Activated naive CD4-positive, alpha-beta T cell treated with Interleukin-2 at 50 U/mL for 16 hours (primary cell): ENCODE results near the gene AP1S2.
"Not testable (repeated sequence)": the region's sequence is repeated elsewhere in the genome, so short reads cannot be mapped to it uniquely, and the experiment has no call there.

Experiments used
- DNase-seq: peaks from one replicate; pipeline ENCODE4 v3.0.0-alpha.2; 2020

The AP1S2 gene

DNA sequence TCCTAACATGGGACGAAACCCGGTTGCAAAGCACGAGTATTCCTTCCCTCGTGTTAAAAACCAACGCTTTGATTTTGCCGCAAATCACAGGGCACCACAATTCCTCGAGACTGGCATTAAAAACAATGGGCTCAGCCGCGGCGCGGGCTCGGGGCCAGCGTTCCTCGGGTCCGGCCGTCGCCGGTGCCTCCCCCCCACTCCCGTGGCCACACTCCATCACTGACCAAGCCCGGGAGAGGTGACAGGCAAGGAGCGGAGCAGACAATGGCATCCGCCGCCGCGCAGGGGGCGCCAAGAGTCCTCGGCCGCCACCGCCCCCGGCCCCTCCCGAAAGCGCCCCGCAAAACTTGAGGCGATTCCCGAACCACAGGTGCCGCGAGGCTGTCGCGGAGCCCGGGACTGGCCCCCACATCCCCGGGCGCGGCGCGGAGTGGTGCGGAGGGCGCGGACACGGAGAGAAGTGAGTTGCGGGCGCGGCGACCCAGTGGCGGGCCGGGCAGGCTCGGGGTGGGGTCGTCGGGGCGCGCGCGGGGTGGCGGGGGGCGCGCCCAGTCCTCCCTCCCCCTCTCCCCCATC lies 445 bp downstream of the AP1S2 start:
- peak; percentile 37 for DNase-seq

DNA sequence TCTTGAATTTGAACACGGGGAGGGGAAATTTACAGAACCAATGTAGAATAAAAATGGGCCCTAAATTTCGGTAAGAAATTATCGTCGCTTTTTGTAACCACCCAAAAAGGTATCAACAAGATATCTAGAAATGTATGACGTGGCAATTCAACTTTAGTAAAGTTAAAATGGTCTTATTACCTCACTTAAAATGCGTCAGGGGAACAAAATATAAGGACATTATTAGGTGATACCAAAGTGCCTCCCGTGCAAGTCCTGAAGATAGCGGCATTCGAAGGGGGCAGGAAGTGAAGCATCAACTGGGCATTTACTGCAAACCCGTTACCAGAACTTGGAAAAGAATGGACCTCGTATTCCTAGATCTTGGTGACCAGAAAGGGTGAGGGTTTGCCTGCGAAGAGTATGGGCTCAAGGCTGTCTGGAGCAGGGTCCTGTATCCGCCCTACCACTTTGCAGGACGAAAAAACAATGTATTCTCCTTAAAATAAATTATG lies 980 bp downstream of the AP1S2 start:
- no peak for DNase-seq

DNA sequence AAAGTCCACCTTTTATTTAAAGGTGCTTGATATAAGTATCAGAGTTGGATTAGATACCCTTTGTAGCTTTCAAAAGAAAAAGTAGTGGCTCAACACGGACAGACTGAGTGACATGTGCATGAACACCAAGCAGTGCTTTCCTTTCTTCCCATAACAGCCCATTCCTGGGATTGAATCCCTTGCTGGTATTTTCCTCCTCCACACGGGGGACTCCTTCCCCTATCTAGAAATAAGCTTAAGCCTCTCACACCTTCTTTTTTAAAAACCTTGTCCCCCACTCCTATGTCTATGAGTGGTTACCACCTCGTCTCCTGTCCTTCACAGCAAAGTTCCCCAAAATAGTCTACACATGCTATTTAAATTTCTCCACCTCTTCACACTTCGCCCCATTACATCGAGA lies 5.1 kb downstream of the AP1S2 start:
- DNase-seq: no peak

DNA sequence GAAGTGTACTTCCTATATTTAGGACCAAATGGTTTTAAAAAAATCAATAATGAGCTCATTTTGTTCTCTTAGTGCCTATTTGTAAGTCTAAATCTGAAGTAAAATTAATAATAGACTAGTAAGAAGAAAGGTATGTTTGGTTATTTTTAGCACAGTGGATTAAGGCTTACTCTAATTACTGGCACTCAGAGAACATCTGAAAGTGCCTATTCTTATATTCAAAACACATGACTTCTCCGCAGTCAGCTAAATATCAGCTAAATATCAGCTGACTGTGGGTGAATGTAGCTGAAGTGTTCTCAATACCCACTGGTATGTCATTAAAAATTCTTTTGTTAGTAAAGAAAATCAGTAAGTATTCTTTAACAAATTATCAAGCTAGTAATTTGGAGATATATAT lies 6.0 kb downstream of the AP1S2 start:
- DNase-seq: no peak

DNA sequence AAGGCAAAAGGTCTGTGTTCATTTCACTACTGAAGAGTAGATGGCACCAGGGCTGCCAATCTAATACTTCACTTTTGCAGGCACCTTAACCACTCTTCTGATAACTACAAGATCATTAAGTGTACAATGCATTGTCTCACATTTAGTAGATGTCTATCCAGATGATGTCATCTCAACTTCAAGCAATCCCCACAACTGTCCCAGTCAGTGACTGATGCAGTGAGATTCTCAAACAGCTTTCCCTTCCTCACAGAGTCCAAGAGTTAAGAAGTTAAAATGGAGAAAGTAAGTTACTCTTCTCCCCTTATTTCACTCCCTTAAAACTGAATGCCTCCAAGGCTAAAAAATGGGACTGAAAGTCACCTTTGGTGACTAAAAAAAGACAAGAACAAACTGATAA lies 10.7 kb downstream of the AP1S2 start:
- DNase-seq: no peak

DNA sequence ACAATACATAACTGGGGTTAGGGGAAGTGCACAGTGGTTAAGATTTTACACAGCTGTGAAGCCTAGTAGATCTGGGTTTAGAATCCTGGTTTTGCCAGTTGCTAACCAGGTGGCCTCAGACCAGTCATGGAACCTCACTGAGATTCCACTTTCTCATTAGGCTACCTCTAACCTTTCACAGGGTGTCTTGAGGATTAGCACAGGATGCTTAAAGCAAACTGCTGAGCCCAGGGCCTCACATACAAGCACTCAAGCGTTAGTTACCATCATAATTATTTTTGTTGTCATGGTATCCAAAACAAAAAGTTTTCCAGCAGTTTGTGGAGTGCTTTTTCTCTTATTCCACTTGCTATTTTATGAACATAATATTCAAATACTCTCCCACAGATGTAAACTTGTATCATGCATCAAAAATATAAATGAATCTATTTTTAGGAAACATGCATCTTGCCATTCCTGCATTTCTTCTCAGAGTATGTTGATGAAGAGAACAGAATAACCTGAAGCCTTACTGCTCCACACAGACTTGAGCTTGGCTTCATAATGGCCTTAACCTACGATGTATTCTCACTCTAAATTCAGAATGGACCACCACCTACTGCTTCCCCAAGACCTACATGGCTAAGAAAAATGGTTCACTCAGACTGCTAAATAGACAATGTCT lies 12.6 kb downstream of the AP1S2 start:
- no peak for DNase-seq

DNA sequence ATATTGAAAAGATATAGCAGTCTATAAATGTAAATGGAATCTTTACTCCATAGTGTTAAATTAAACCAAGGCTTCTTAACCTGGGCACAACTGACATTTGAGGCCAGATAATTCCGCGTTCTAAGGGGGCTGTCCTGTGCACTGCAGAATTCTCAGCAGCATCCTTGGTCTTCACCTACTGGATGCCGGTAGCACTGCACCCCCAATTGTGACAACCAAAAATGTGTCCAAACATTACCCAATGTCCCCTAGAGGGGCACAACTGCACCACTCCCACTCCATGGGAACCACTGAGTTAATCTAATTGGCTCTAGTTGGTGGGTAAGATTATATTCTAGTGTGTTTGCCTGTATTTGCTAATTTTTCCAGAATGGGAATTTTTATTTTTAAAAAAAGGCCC lies 16.6 kb downstream of the AP1S2 start:
- peak; percentile 5 for DNase-seq

DNA sequence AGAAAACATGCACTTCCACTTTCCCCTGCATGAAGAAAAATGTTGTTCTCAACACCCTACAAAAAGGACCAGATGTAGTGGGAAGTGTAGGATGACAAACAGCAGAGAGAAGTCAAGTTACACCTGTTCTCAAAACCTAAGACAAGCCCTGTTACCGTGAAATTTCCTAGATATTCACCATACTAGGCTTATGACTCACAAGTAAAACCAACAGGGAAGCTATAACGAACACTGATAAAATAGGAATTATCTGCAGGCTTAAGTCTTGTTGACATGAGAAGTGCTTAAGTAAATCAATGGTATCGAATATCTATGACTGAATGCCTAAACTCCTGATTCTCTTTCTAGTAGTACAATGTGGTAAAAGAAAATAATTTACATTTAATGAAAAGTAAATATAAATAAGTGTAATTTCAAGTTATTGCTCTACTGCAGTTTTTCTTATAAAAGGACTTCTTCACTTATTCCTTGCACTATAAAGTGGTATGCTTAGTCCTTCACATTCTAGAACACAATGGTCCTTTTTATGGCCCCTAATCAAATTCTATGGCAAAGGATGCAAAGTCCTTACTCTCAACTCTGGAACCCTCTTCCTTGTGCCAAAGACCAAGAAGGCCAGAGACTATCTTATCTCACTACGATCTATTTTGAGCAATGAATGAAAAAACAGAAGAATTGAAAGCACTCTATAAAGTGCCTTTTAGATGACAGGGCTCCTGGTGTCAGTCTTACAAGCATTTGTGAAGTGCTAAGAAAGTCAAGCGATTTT lies 19.6 kb downstream of the AP1S2 start:
- DNase-seq: no peak

DNA sequence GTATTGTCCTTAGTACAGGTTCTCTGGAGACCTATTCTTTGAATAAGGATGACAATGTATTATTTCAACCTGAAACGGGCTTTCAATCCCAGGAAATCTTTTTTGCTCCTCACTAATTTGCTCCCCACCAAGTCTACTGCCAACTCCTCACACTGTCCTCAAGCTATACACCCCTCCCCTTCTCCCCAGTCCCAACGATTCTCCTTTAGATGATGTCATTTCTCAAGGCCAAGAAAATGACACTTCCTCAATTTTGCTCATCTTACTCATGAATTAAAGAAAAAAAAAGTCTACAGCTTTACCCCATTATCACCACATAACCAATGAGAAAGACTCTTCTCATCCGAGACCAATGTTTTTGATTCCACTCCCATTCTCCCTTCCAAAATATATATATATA lies 20.6 kb downstream of the AP1S2 start:
- no peak for DNase-seq

DNA sequence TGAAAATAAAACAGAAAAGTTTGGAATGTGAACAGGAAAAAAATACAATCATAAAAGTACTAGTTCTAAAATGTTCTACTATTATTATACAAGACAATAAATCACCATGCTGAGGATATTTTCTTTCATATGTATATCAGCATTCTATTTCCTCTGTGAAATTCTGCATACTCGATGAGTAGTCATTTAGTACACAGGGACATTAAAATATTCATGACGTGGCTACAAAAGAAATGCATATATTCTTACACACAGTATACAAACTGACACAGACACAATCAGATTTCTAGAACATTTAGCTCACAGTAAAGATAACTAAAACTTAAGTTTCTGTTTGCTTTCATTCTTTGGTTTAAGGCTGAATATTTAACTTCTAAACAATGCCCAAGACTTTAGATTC lies 23.3 kb downstream of the AP1S2 start:
- DNase-seq: not testable (repeated sequence)

DNA sequence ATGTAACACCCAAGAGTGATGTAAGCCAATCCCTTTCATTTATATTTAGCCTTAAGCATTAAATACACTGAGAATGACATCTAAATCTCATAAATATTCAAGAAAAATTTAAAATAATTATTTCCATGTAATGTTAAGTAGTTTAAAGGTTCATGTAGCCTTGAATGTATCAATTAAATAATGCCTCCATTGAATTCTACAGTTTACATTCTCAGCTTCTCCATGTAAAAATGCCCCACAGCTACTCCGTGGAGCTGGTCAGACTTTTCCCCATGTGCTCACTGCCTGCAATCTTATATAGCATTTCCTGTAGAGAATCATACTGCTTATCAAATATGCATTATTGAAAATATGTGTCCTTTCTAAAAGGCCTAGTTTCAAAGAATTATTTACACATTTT lies 25.4 kb downstream of the AP1S2 start:
- DNase-seq: no peak

DNA sequence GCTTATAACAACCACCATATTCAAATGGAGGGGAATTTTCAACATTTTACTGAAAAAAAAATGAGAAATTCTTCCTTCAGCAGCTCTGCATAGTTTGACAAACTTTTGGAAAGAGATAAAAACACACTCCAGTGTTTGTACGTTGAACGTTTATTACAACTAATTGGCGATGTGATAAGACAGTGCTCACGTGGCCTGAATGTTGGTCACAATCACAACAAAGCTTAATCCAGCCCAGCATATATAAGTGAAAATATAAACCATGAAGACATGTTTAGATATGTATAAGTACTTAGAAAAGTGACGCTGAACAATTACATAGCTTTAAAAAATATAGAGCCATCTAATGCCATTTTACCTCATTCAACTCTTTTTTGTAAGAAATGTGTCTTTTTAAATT lies 28.7 kb downstream of the AP1S2 start:
- no peak for DNase-seq

DNA sequence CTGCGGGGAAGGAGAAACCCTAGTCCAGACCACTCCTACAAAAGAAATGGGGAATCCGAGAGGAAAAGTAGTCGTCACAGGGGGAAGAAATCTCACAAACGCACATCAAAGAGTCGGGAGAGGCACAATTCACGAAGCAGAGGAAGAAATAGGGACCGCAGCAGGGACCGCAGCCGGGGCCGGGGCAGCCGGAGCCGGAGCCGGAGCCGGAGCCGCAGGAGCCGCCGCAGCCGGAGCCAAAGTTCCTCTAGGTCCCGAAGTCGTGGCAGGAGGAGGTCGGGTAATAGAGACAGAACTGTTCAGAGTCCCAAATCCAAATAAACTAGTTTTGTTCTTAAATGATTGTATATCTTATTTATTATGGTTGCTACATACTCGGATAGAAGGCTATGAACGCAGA lies 31.7 kb downstream of the AP1S2 start:
- no peak for DNase-seq

DNA sequence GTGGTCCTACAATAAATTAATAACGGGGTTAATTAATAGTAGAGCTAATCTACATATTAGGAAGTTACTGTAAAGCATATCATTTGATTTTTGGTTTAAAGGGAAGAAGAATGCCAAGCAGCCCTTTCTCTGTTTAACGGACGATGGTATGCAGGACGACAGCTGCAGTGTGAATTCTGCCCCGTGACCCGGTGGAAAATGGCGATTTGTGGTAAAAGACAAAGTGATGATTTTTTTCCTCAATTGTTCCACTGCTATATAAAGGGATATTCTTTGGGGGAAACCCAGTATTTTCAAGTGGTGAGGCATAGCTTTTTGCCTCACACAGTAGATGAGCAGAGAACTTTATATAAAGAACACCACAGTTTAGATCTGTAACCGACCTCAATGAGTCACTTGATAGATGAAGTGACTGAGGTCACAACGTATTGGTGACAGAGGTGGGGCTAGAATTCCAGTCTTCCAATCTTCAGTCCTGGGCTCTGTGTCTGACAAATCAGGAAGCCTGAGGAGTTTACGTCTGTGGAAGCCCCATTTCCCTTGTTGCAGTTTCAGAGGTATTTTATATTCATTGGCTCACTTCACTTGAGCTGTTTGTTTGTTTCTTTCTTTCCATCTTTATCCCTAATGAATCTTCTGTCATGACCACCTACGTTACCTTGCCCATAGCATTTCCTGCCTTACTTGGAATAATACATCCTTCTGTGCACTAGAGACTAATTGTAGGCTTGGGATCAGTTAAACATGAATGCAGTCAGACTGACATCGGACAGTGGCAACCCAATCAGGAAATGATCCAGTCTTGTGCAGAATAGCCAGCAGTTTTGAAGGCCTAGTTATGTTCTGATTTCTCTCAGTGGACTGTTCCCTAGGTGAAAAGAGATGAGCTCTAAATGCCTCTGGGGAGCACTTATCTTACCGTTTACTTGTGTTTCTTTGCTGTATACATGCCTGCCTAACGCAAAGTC lies 34.2 kb downstream of the AP1S2 start:
- no peak for DNase-seq

DNA sequence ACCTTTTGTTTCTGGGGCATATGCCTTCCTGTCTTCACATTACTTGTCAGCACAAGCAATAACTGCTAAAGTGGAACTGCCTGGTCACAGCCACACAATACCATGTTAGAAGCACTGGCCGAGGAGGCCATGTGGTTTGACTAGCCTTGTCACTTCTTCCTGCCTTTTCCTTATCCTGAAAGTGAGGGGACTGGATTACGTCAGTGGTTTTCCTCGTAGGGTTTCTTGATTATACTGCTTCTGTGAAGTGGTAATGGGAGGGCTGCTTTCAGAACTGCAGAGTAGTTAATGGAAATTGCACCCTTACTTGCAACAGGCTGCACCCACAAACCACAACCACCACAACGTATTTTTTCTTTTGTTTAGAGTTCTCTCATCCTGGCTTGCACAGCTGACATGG lies 37.7 kb downstream of the AP1S2 start:
- peak; percentile 14 for DNase-seq

DNA sequence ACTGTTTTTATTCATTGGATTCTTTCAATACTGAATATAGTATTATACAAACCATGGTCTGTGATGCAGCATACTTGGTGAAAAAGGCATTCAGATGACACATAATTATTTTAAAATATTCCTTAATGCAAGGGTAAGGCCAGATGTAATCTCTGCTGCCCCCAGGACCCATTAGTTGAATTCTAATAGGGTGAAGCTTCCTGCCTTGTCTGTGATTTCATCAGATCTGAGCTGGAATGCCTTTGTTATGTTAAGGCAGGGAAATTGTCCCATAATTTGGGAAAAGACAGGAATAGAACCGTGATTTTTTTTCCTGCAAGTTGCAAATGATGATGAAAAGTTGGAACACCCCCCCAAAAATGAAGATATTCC lies 38.2 kb downstream of the AP1S2 start:
- DNase-seq: no peak

DNA sequence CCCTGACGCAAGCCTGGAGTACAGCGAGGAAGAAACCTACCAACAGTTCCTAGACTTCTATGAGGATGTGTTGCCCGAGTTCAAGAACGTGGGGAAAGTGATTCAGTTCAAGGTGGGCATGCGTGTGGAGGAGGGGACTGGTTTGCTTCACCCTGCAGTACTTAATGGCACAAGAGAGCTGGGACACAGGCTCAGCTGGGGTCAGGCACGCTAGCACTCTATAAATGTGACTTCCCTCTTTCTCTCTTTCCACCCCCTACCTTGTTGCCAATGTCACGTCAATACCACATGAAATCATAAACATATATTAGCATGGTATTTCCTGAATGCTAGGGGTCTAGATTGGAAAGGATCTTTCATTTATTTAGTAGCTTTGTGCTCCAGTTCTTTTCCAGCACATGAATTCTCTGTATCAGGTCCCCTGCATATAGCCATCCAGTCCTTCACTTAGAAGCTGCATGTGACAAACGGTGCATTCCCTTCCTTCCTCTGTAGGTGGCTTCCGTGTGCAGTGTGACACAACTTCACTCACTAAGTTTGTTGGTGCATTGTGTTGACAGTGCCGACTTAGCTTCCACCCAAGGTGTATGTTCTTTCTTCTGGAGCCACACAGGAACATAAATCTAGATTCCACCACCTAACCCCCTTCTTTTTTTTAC lies 38.7 kb downstream of the AP1S2 start:
- DNase-seq: peak; percentile 7

DNA sequence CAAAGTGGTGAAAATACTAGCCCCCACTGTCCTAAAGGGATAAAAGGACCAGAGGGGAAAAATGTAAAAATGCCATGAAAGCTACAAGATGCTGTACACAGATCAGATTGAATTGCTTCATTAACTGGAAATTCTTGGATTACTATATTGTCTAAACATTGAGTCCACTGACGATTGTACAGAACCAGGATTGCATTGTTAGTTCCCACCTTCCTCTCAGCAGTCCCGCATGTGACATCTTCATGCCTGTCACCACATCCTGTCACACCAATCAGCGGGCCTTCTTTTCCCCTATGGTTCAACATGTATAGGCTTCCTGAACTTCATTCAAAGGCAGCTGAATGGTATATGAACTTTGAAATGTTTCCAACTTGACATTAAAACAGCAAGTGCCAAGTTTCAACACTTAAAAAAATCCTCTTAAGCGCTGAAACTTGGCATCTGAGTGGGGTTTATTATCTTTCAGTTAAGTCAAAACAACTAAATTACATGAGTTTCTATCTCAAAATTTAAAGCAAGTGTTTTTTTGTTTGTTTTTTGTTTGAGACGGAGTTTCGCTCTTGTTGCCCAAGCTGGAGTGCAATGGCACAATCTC lies 39.7 kb downstream of the AP1S2 start:
- DNase-seq: no peak

DNA sequence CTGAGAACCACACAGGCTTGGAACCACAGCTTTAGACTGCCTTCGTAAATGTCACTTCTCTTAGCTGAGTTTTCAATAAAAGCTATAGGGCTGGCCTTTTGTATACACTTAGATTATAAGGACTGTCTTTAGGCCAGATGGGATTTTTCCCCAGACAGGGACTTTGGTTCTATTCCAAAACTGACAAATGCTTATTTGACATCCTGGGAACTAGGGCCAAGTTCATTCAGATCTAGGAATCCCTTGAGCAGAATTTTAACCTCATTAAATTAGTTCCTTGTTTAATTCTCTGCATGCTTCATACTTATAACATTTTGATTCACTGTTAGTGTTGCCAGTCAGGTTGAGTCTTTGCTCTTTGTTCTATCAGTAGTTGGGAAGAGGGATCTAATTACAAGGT lies 41.2 kb downstream of the AP1S2 start:
- no peak for DNase-seq

DNA sequence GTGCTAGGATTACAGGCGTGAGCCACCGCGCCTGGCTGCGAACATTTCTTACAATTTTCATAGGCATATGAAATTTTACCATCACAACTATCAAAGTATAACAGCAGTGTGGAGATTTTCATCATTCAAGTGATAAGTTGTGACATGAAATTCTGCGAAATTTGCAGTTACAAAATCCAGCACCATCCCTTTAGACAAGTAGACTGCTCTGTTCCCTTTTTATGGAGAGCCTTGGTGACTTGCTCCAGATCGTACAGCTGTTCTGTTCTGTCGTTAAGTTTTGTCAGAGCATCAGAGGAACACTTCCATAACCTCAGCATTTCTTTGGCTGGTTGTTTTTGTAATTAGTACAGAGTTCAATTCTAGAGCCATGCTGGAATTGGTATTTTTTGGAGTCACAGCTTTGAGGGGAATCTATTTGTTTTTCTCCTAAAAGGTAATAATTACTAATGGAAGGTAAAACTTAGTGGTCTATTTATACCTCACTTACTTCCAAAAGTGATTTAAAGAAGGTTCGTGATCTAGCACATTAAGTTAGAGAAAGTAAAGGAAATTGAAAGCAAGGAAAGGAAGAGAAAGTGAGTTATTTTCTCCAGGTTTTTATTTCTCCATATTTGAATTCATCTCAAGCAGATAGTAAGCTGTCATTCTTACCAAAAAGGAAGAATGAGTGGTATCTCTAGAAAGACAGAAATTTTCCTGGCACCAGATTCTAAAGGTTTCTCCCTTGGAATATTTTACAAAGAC lies 42.2 kb downstream of the AP1S2 start:
- no peak for DNase-seq

DNA sequence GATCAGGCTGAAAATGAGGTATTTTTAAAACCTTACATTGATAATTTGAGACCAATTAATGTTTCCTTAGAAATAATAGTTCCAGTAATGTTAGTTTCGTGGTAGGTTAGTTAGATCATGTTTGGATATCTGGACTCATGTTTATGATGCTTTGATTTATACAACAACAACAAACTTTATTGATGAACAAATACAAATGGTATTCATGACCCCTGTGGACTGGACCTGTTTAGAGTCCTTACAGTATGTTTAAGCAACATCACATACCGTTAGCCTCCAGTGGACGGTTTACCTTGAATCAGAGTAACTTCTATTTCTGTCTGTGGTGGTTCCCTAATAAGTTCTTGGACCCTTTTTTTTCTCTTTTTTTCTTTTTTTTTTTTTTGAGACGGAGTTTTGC lies 46.4 kb downstream of the AP1S2 start:
- DNase-seq: no peak
